GM12892 (cell line): ENCODE results near the gene CIPC.

Experiments
- POLR2A ChIP-seq: IDR thresholded peaks from 2 replicates; pipeline ENCODE4 v1.6.1; 2011; ENCODE audit warnings: low read depth, low read length, control low read depth
- TAF1 ChIP-seq: IDR thresholded peaks from 2 replicates; pipeline ENCODE4 v1.6.1; 2011; ENCODE audit warnings: low read depth, mild to moderate bottlenecking, control low read depth, low read length, borderline replicate concordance

GRCh38 chr14:77113644-77114043, 15.6 kb downstream of the CIPC start:
- TF ChIP-seq POLR2A: no peak
- TF ChIP-seq TAF1: no peak
